GM12891 (cell line): ENCODE measurements around the gene LIPT2.

Experiments
- POLR2A ChIP-seq: IDR thresholded peaks from 2 replicates; pipeline ENCODE4 v1.6.1; 2011; ENCODE audit warnings: low read depth, low read length, control low read depth
- POLR2AphosphoS5 ChIP-seq: IDR thresholded peaks from 2 replicates; pipeline ENCODE4 v1.6.1; 2011; ENCODE audit warnings: low read depth, low read length, control low read depth

DNA sequence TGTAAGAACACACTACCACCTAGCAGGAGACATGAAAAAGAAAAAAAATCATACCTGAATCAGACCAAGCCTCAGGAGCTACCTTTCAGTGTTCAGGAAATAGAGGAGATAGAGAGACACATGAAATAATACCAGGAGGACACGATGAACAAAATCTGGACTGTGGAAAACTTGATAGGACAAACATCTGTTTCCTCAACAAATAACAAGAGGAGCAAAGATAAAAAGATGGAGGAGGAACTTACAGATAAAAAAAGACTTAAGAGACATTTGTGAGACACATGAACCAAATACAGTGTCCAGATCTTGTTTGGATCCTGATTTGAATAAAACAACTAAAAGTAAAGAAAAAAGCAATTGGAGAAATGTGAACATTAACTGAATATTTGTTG lies 13.8 kb downstream of the LIPT2 start:
- TF ChIP-seq POLR2A (no peak), POLR2AphosphoS5 (no peak)
